Osteocyte (in vitro differentiated cells): ENCODE measurements around the gene B4GALNT3. TPM values are rescaled to one million over a fixed set of nuclear protein-coding genes. Genes with fewer than 3 reads are reported as not detected.

Experiments
- DNase-seq: peaks from one replicate; pipeline ENCODE4 v3.0.0; 2021; ENCODE audit warnings: mixed read lengths; ENCODE audit not compliant: unreplicated experiment; ENCODE audit errors: extremely low spot score
- H3K27ac Mint-ChIP-seq: one replicate; pipeline ENCODE4 v1.8.0; 2021; ENCODE audit warnings: mild to moderate bottlenecking, mixed read lengths; ENCODE audit not compliant: unreplicated experiment
- H3K27me3 Mint-ChIP-seq: one replicate; pipeline ENCODE4 v1.8.0; 2021; ENCODE audit warnings: mixed read lengths; ENCODE audit not compliant: unreplicated experiment
- H3K36me3 Mint-ChIP-seq: one replicate; pipeline ENCODE4 v1.8.0; 2021; ENCODE audit warnings: mixed read lengths; ENCODE audit not compliant: unreplicated experiment
- H3K4me1 Mint-ChIP-seq: one replicate; pipeline ENCODE4 v1.8.0; 2021; ENCODE audit warnings: mixed read lengths; ENCODE audit not compliant: unreplicated experiment
- H3K4me3 Mint-ChIP-seq: one replicate; pipeline ENCODE4 v1.8.0; 2021; ENCODE audit warnings: mild to moderate bottlenecking, moderate library complexity, mixed read lengths; ENCODE audit not compliant: unreplicated experiment
- H3K9me3 Mint-ChIP-seq: one replicate; pipeline ENCODE4 v1.8.0; 2021; ENCODE audit warnings: mixed read lengths; ENCODE audit not compliant: unreplicated experiment
- total RNA-seq: library from RNA; stranded (reverse); gene quantifications from 2 replicates; pipeline ENCODE4 v1.2.1, GENCODE V29; 2021
- TF ChIP-seq, protein P1 (sequence below): fragments of 200-600 bp; sonication (generic); IDR thresholded peaks from 2 replicates; pipeline ENCODE4 v1.5.0; 2021; ENCODE audit warnings: antibody characterized with exemption, mild to moderate bottlenecking, moderate library complexity

B4GALNT3 gene
- total RNA-seq, 1 donor from 2014 or later = 0.27 TPM

DNA sequence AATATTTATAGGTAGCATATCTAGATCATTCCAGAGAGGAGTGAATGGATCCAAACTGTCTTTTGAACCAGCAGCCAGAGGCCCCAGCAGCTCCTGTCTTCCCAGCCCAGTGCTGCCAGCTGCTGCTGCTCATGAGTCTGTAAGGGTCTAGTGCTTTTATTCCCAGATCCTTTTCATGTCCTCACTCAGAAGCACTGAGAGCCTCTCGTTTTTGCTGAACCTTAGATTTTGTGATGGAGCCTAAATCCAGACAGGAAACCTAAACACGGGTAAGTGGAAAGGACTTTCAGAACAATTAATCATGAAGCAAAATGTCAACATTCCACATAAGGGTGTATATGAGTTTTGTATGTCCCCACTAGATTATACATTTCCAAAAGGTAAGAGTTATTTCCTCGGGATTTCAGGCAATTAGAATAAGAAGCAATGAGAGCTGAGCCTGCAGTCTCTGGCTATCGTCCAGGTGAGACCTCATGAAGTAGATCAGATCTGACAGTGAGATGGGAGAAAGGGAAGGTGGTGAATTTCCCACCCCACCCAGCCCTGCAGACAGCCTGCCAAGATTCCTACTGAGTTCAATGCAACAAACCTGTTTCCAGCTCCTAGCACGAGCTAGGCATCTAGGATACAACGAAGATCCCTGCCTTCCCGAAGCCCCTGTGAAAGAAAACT, 119.1 kb downstream of the B4GALNT3 start:
- no peak overlapping the region for H3K4me3 Mint-ChIP-seq
- TF ChIP-seq, protein P1, sequence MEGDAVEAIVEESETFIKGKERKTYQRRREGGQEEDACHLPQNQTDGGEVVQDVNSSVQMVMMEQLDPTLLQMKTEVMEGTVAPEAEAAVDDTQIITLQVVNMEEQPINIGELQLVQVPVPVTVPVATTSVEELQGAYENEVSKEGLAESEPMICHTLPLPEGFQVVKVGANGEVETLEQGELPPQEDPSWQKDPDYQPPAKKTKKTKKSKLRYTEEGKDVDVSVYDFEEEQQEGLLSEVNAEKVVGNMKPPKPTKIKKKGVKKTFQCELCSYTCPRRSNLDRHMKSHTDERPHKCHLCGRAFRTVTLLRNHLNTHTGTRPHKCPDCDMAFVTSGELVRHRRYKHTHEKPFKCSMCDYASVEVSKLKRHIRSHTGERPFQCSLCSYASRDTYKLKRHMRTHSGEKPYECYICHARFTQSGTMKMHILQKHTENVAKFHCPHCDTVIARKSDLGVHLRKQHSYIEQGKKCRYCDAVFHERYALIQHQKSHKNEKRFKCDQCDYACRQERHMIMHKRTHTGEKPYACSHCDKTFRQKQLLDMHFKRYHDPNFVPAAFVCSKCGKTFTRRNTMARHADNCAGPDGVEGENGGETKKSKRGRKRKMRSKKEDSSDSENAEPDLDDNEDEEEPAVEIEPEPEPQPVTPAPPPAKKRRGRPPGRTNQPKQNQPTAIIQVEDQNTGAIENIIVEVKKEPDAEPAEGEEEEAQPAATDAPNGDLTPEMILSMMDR = no peak
- peaks cover 24% of the 10 kb centered on the region for H3K4me1 Mint-ChIP-seq

DNA sequence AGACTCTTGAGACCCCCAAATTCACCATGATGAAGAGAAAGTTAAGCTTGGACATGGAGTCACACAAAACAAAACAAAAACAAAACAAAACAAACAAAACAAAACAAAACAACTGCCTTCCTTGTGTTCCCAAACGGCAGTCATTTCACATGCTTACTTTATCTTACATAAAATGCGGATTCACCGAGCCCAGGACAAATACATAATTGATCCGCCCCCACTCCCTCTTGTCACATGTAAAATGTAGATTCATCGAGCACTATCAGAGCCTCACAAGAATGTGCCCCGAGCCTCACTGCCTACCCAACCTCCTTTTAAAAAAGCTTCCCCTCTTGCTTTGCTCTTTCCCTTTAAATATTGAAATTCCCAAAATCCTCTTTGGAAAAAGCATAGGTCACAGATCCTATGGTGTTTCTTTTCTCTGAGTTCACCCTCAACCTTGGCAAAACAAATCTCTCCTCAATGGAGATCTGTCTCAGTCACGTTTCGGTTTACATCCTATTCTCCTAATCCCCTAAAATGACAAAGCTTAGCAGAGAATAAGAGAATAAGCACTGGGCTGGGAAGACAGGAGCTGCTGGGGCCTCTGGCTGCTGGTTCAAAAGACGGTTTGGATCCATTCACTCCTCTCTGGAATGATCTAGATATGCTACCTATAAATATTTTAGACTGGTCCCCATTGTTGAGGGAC, 119.8 kb downstream of the B4GALNT3 start:
- Mint-ChIP-seq H3K4me3 (no peak overlapping the region), H3K27ac (no peak overlapping the region), H3K27me3 (no peaks in the 10 kb centered on the region), H3K36me3 (no peaks in the 10 kb centered on the region), H3K9me3 (no peaks in the 10 kb centered on the region), H3K4me1 (peaks cover 24% of the 10 kb centered on the region)
- TF ChIP-seq, protein P1 = no peak
- DNase-seq = no peak

More for the DNA sequence above, 119.1 kb downstream of the B4GALNT3 start:
- Mint-ChIP-seq H3K27me3 (no peaks in the 10 kb centered on the region), H3K36me3 (no peaks in the 10 kb centered on the region), H3K27ac (no peak overlapping the region), H3K9me3 (no peaks in the 10 kb centered on the region)
- no peak for DNase-seq

DNA sequence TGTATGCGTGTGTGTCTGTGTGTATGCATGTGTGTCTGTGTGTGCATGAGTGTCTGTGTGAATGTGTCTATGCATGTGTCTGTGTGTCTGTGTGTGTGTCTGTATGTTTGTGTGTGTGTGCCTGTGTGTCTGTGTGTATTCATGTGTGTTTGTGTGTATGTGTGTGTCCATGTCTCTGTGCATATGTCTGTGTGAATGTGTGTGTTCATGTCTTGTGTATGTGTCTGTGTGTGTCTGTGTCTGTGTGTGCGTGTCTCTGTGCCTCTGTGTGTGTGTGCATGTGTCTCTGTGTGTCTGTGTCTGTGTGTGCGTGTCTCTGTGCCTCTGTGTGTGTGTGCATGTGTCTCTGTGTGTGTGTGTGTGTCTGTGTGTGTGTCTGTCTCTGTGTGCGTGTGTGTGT, 121.1 kb downstream of the B4GALNT3 start:
- Mint-ChIP-seq H3K36me3 (no peaks in the 10 kb centered on the region), H3K27ac (no peak overlapping the region), H3K4me1 (peaks cover 13% of the 10 kb centered on the region), H3K4me3 (no peak overlapping the region), H3K27me3 (no peaks in the 10 kb centered on the region), H3K9me3 (no peaks in the 10 kb centered on the region)
- no peak for DNase-seq
- TF ChIP-seq, protein P1 = no peak

DNA sequence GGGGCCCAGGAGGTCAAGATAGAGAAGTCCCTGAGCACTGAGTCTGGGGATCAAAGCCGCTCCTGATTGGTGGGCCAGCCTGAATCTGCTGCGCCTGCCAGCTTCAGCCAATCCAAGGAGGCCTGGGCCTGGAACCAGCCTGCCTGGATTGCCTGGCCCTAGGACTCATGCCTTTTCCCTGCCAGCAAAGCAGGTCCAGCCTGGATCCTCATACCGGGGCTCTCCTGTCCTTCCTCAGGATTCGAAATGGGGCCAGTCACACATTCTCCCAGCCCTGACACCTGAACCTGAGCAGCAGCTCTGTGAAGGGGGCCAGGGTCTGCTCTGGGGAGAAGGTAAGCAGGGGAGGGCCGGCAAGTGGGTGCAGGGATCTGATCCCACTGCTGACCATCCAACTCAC, 121.6 kb downstream of the B4GALNT3 start:
- no peak overlapping the region for H3K27ac Mint-ChIP-seq
- TF ChIP-seq, protein P1 = no peak

DNA sequence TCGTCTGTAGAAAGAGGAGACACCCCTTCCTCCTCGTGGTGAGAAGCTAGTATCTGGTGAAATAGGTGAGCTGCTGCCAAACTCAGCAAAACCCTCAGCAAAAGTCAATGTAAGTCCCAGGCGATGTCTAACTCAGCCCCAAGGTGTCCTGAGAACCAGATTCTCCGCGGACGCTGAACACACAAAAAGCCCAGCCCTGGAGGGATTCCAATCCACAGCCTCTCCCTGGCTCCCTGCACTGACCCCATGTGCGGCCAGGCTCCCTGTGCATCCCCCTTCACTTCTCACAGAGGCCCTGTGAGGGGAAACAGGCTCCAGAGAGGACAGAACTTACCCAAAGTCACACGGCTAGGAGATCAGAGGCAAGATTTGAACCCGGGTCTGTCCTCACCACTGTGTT, 122.0 kb downstream of the B4GALNT3 start:
- Mint-ChIP-seq H3K4me1 (peaks cover 6% of the 10 kb centered on the region), H3K36me3 (no peaks in the 10 kb centered on the region), H3K27me3 (no peaks in the 10 kb centered on the region), H3K9me3 (no peaks in the 10 kb centered on the region), H3K27ac (no peak overlapping the region), H3K4me3 (no peak overlapping the region)
- no peak for DNase-seq
- TF ChIP-seq, protein P1 = no peak

More for the DNA sequence above, 121.6 kb downstream of the B4GALNT3 start:
- H3K27me3 Mint-ChIP-seq = no peaks in the 10 kb centered on the region
- peaks cover 8% of the 10 kb centered on the region for H3K4me1 Mint-ChIP-seq
- no peak overlapping the region for H3K4me3 Mint-ChIP-seq
- H3K36me3 Mint-ChIP-seq = no peaks in the 10 kb centered on the region
- no peaks in the 10 kb centered on the region for H3K9me3 Mint-ChIP-seq
- DNase-seq = no peak
